HCT116 (cell line): Measurements from ENCODE around the gene ZFR. TPM values are rescaled to one million over a fixed set of nuclear protein-coding genes. Genes with fewer than 3 reads are reported as not detected.

Experiments used
- ATAC-seq: fragments of 200-7000 bp; cut with Tn5 transposase; 2 replicates; pipeline ENCODE4 v1.9.1; 2020; ENCODE audit warnings: mild to moderate bottlenecking, moderate library complexity
- BruUV-seq: library from RNA; stranded (reverse); fragments of 400-500 nt; replicated peaks from 2 replicates; lab custom pipeline; 2021; lab: Mats Ljungman, UMichigan
- CTCF ChIA-PET: fragments of 300-600 bp; sonication (Branson Sonifier 250); formaldehyde crosslinking; loops from one replicate; lab custom pipeline; 2021; ENCODE audit warnings: antibody characterized with exemption; lab: Charles Lee
- POLR2A ChIA-PET: fragments of 300-600, 350-600 bp; sonication (Branson Sonifier 250); formaldehyde crosslinking; loops from one replicate; lab custom pipeline; 2021; ENCODE audit warnings: antibody characterized with exemption; lab: Charles Lee
- RAD21 ChIA-PET, 2 experiments: fragments of 300-600 bp; sonication (Branson Sonifier 250); formaldehyde crosslinking; loops; one replicate each; lab custom pipeline; 2023; ENCODE audit warnings: low total read pairs in 2 of 2; ENCODE audit not compliant: uncharacterized antibody in 2 of 2, unreplicated experiment in 2 of 2, low non-redundant PET in 1 of 2; lab: Charles Lee
- DNase-seq: peaks from one replicate; pipeline ENCODE4 v3.0.0-alpha.2; 2010; ENCODE audit warnings: low read depth, low spot score
- H2AFZ ChIP-seq: fragments of 200-600 bp; shearing (Covaris generic), sonication (generic); 2 replicates; pipeline ENCODE4 v1.6.1; 2017; ENCODE audit warnings: low read depth, mixed run types, mixed read lengths, antibody characterized with exemption, low read length; ENCODE audit not compliant: poor library complexity, severe bottlenecking
- H3K27ac ChIP-seq: 2 replicates; pipeline ENCODE4 v1.5.1; 2012; ENCODE audit warnings: low read depth, low read length
- H3K27me3 ChIP-seq: fragments of 200-600 bp; sonication (generic); 2 replicates; pipeline ENCODE4 v1.6.1; 2016; ENCODE audit warnings: mixed run types, low read length, mixed read lengths; ENCODE audit not compliant: insufficient read depth
- H3K36me3 ChIP-seq, 2 experiments: fragments of 200-500 bp in 1 of 2; fragments of 200-600 bp in 1 of 2; sonication (Bioruptor generic) in 1 of 2; sonication (generic) in 1 of 2; 2 replicates each; pipeline versions ENCODE4 v1.5.1 to v1.6.1; 2014 to 2016; ENCODE audit warnings: low read length in 2 of 2, inconsistent platforms in 1 of 2, mixed read lengths in 1 of 2, mixed run types in 1 of 2; ENCODE audit not compliant: insufficient read depth in 2 of 2, control insufficient read depth in 1 of 2
- H3K4me1 ChIP-seq, 2 experiments: fragments of 200-600 bp in 1 of 2; sonication (generic) in 1 of 2; 2 replicates each; pipeline versions ENCODE4 v1.5.1 to v1.6.1; 2012 to 2017; ENCODE audit warnings: low read length in 2 of 2, inconsistent platforms in 1 of 2, mild to moderate bottlenecking in 1 of 2, mixed read lengths in 1 of 2, mixed run types in 1 of 2, moderate library complexity in 1 of 2; ENCODE audit not compliant: insufficient read depth in 2 of 2, control insufficient read depth in 1 of 2
- H3K4me2 ChIP-seq: fragments of 200-600 bp; sonication (generic); 2 replicates; pipeline ENCODE4 v1.6.1; 2017; ENCODE audit warnings: mixed run types, low read length, mixed read lengths
- H3K4me3 ChIP-seq, 2 experiments: fragments of 200-600 bp in 1 of 2; sonication (generic) in 1 of 2; replicated peaks in 1 of 2; 2 replicates each; pipeline ENCODE4 v1.5.1; 2011 to 2016; ENCODE audit warnings: low read length in 2 of 2, control low read depth in 1 of 2, low read depth in 1 of 2, mild to moderate bottlenecking in 1 of 2, mixed read lengths in 1 of 2, mixed run types in 1 of 2
- H3K79me2 ChIP-seq: fragments of 200-600 bp; sonication (generic); 2 replicates; pipeline ENCODE4 v1.6.1; 2017; ENCODE audit warnings: mild to moderate bottlenecking, mixed run types, low read length, moderate library complexity, mixed read lengths; ENCODE audit not compliant: insufficient read depth
- H3K9ac ChIP-seq: fragments of 200-600 bp; sonication (generic); 2 replicates; pipeline ENCODE4 v1.6.1; 2016; ENCODE audit warnings: low read length, mixed read lengths
- H3K9me2 ChIP-seq: fragments of 200-600 bp; sonication (generic), shearing (Covaris generic); 2 replicates; pipeline ENCODE4 v1.6.1; 2017; ENCODE audit warnings: mixed run types, mild to moderate bottlenecking, moderate library complexity; ENCODE audit not compliant: insufficient read depth
- H3K9me3 ChIP-seq, 2 experiments: fragments of 200-500 bp in 1 of 2; fragments of 200-600 bp in 1 of 2; sonication (Bioruptor generic) in 1 of 2; sonication (generic) in 1 of 2; 2 replicates each; pipeline ENCODE4 v1.6.1; 2014 to 2017; ENCODE audit warnings: low read length in 2 of 2, mixed read lengths in 2 of 2, inconsistent platforms in 1 of 2, low read depth in 1 of 2, mild to moderate bottlenecking in 1 of 2, mixed run types in 1 of 2, moderate library complexity in 1 of 2; ENCODE audit not compliant: control insufficient read depth in 1 of 2, insufficient read depth in 1 of 2
- H4K20me1 ChIP-seq: fragments of 200-600 bp; sonication (generic), shearing (Covaris generic); 2 replicates; pipeline ENCODE4 v1.6.1; 2017; ENCODE audit warnings: mixed run types, mild to moderate bottlenecking, moderate library complexity; ENCODE audit not compliant: insufficient read depth
- CBX3 ChIP-seq: IDR thresholded peaks from 2 replicates; pipeline ENCODE4 v1.6.1; 2012; ENCODE audit warnings: low read depth
- CEBPB ChIP-seq: IDR thresholded peaks from 2 replicates; pipeline ENCODE4 v1.6.1; 2012; ENCODE audit warnings: low read depth
- EGR1 ChIP-seq: IDR thresholded peaks from 2 replicates; pipeline ENCODE4 v1.6.1; 2012; ENCODE audit warnings: low read depth
- ELF1 ChIP-seq: IDR thresholded peaks from 2 replicates; pipeline ENCODE4 v1.6.1; 2012; ENCODE audit warnings: low read depth, borderline replicate concordance
- EZH2phosphoT487 ChIP-seq: fragments of 200-600 bp; IDR thresholded peaks from 2 replicates; pipeline ENCODE4 v1.6.1; 2018; ENCODE audit warnings: antibody characterized with exemption, borderline replicate concordance
- JUND ChIP-seq: IDR thresholded peaks from 2 replicates; pipeline ENCODE4 v1.6.1; 2012
- RAD21 ChIP-seq: IDR thresholded peaks from 2 replicates; pipeline ENCODE4 v1.6.1; 2012; ENCODE audit warnings: low read depth, mild to moderate bottlenecking
- SP1 ChIP-seq: IDR thresholded peaks from 2 replicates; pipeline ENCODE4 v1.6.1; 2012; ENCODE audit warnings: low read depth
- SRF ChIP-seq: IDR thresholded peaks from 2 replicates; pipeline ENCODE4 v1.6.1; 2012; ENCODE audit warnings: low read depth
- TCF7L2 ChIP-seq: IDR thresholded peaks from 2 replicates; pipeline ENCODE4 v1.7.0; 2011; ENCODE audit warnings: borderline replicate concordance, inconsistent platforms; ENCODE audit not compliant: insufficient read depth, insufficient read length; ENCODE audit errors: extremely low read depth
- intact Hi-C: fragments of 100-400 bp; cut with micrococcal nuclease; formaldehyde crosslinking; loops from 2 replicates; pipeline ENCODE4 v1.10.0; 2022
- total RNA-seq: library from RNA; stranded (reverse); gene quantifications from one replicate; pipeline ENCODE4 v1.2.1, GENCODE V29; 2021; ENCODE audit not compliant: unreplicated experiment
- TF ChIP-seq, protein P1 (sequence below): IDR thresholded peaks from 2 replicates; pipeline ENCODE4 v1.6.1; 2012
- TF ChIP-seq, protein P2 (sequence below): IDR thresholded peaks from 2 replicates; pipeline ENCODE4 v1.6.1; 2011; ENCODE audit warnings: mild to moderate bottlenecking, low read length, moderate library complexity; ENCODE audit not compliant: insufficient replicate concordance; ENCODE audit errors: extremely low read depth
- TF ChIP-seq, protein P3 (sequence below): IDR thresholded peaks from 2 replicates; pipeline ENCODE4 v1.6.1; 2012; ENCODE audit warnings: low read depth

ZFR gene
- total RNA-seq, 1 experiment from 2014 or later: 65.7 TPM

DNA sequence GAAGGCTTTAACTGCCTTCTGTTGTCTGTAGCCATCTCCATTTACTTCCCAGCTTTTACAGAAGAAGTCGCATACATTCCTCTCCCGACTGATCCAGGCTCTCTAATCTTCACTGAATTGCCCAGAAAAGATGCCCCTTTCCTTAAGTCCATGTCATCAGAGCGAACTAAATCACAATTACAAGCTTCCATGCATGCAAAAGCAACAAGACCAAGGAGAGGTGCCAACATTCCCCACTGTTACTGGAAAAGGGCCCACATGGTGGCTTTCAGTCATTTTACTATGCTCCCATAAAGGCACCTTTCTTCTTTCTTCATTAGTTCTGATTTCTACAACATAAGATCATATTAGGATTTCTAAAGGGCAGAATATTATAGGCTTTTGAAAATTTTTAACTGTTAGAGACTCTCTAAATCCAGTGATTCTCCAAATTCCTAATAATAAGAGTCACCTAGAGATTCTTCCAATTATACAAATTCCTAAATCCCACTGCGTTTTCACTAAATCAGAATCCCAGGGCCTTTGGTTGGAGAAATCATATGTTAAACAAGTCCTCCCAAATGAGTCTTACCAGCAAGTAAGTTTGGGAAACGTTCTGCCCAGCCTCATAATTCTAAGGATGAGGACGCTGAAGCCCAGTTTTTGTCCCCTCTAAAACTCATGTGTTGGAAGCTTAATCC lies 17.0 kb upstream of the ZFR start (continued):
- TF ChIP-seq RAD21 (no peak), CEBPB (no peak), CBX3 (no peak)
- TF ChIP-seq, protein P1, sequence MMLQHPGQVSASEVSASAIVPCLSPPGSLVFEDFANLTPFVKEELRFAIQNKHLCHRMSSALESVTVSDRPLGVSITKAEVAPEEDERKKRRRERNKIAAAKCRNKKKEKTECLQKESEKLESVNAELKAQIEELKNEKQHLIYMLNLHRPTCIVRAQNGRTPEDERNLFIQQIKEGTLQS: no peak

DNA sequence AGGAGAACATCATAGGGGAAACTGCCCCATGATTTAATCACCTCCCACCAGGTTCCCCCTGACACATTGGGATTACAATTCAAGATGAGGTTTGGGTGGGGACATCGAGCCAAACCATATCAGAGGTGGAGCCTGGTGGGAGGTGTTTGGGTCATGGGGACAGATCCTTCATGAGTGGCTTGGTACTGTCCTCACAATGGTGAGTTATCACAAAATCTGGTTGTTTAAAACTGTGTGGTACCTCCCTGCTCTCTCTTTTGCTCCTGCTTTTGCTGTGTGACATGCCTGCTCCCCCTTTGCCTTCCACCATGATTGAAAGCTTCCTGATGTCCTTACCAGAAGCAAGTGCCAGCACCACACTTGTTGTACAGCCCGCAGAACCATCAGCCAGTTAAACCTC lies 16.2 kb upstream of the ZFR start:
- Histone ChIP-seq H3K27me3 (no peaks in the 10 kb centered on the region), H3K9ac (no peak overlapping the region), H3K9me3 (no peaks in the 10 kb centered on the region), H3K4me2 (no peak overlapping the region), H3K4me1 (peaks cover 0 to 4% of the 10 kb centered on the region in 2 experiments; a peak in 1 of 4 replicates), H3K9me2 (no peaks in the 10 kb centered on the region), H4K20me1 (no peaks in the 10 kb centered on the region), H3K27ac (no peak overlapping the region), H3K36me3 (no peaks in the 10 kb centered on the region), H3K4me3 (no peak overlapping the region), H2AFZ (no peak overlapping the region), H3K79me2 (no peaks in the 10 kb centered on the region)
- DNase-seq (no peak), ATAC-seq (no peak)
- BruUV-seq: no TSS peak
- intact Hi-C loops: no loop called here
- TF ChIP-seq CBX3 (no peak), EGR1 (no peak), SP1 (no peak), CEBPB (no peak), ELF1 (no peak), EZH2phosphoT487 (no peak), SRF (no peak), TCF7L2 (no peak), JUND (no peak)
- TF ChIP-seq, protein P2, sequence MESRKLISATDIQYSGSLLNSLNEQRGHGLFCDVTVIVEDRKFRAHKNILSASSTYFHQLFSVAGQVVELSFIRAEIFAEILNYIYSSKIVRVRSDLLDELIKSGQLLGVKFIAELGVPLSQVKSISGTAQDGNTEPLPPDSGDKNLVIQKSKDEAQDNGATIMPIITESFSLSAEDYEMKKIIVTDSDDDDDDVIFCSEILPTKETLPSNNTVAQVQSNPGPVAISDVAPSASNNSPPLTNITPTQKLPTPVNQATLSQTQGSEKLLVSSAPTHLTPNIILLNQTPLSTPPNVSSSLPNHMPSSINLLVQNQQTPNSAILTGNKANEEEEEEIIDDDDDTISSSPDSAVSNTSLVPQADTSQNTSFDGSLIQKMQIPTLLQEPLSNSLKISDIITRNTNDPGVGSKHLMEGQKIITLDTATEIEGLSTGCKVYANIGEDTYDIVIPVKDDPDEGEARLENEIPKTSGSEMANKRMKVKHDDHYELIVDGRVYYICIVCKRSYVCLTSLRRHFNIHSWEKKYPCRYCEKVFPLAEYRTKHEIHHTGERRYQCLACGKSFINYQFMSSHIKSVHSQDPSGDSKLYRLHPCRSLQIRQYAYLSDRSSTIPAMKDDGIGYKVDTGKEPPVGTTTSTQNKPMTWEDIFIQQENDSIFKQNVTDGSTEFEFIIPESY: no peak
- TF ChIP-seq, protein P1: no peak
- TF ChIP-seq, protein P3, sequence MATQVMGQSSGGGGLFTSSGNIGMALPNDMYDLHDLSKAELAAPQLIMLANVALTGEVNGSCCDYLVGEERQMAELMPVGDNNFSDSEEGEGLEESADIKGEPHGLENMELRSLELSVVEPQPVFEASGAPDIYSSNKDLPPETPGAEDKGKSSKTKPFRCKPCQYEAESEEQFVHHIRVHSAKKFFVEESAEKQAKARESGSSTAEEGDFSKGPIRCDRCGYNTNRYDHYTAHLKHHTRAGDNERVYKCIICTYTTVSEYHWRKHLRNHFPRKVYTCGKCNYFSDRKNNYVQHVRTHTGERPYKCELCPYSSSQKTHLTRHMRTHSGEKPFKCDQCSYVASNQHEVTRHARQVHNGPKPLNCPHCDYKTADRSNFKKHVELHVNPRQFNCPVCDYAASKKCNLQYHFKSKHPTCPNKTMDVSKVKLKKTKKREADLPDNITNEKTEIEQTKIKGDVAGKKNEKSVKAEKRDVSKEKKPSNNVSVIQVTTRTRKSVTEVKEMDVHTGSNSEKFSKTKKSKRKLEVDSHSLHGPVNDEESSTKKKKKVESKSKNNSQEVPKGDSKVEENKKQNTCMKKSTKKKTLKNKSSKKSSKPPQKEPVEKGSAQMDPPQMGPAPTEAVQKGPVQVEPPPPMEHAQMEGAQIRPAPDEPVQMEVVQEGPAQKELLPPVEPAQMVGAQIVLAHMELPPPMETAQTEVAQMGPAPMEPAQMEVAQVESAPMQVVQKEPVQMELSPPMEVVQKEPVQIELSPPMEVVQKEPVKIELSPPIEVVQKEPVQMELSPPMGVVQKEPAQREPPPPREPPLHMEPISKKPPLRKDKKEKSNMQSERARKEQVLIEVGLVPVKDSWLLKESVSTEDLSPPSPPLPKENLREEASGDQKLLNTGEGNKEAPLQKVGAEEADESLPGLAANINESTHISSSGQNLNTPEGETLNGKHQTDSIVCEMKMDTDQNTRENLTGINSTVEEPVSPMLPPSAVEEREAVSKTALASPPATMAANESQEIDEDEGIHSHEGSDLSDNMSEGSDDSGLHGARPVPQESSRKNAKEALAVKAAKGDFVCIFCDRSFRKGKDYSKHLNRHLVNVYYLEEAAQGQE: no peak
- RAD21 ChIA-PET: no interaction called here
- POLR2A ChIA-PET: no interaction called here
- CTCF ChIA-PET: no interaction called here
